Stimulated activated CD8-positive, alpha-beta memory T cell treated with anti-CD3 and anti-CD28 coated beads, Interleukin-12 subunit alpha, Interleukin-12 subunit beta, amount 100 ng/mL, for 1 hour (primary cell): Measurements from ENCODE around the gene SERGEF.

ENCODE experiments used
- DNase-seq: peaks from one replicate; pipeline ENCODE4 v3.0.0-alpha.2; 2020; ENCODE audit warnings: low read depth

SERGEF gene

GRCh38 chr11:17770048-17770652 is 242.7 kb downstream of the SERGEF start:
- no peak for DNase-seq

- no peak for DNase-seq
These were observed 243.6 kb downstream of the SERGEF start for GRCh38 chr11:17769218-17769617.

DNA sequence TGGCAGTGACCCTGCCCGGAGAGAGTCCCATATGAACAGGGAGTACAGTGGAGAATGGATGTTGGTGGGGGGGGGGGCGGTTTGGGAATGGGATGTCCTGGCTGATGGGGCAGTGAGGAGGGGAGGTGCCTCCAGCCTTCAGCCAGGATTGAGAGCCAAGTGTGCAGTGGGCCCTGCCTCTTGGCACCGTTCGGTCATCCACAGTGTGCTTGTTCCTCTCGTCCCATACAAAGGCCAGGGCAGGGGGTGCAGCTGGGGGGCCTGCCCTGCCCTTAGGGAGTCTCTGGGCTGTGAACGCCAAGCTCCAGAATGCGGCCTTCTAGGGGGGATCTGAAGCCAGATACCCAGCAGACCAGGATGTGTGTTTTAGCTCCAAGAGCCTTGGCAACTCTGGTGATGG is 244.3 kb downstream of the SERGEF start:
- DNase-seq: no peak

DNA sequence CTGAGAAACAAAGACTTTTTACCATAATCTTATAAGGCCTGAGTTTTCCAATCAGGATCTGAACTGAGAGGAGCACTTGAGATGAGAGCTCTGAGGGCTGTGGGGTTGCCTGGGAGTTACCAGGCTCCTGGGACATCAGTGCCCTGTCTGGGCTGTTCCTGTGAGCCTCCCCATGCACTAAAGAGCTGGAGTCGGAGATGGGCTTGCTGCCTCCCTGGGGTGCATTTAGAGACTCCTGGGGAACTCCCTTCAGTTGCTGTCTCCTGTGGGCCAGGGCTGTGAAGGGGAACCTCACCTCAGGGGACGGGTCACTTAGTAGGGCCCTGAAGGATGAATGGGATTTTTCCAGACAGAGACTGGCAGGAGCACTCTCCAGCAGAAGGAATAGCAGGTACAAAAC is 244.9 kb downstream of the SERGEF start:
- DNase-seq: no peak

- no peak for DNase-seq
These were observed 245.5 kb downstream of the SERGEF start for GRCh38 chr11:17767301-17767885.

DNA sequence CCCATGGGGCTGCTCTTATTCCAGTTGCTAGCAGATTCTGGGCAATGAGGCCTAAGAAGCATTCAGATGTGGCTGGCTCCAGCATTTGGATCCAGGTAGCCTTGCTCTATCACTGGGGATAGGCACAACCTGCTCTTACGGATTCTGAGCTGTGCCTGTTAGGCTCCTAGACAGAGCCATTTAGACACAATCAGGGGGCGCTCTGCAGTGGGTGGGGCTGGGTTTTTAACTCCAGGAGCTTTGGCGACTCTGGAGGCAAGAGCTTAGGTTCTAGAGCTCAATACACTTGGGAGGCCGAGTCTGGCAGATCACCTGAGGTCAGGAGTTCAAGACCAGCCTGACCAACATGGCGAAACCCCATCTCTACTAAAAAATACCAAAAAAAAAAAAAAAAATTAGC is 246.3 kb downstream of the SERGEF start:
- DNase-seq: no peak

GRCh38 chr11:17766073-17766359 is 246.8 kb downstream of the SERGEF start:
- DNase-seq: no peak

- no peak for DNase-seq
These were observed 247.3 kb downstream of the SERGEF start for GRCh38 chr11:17765356-17766072.

DNA sequence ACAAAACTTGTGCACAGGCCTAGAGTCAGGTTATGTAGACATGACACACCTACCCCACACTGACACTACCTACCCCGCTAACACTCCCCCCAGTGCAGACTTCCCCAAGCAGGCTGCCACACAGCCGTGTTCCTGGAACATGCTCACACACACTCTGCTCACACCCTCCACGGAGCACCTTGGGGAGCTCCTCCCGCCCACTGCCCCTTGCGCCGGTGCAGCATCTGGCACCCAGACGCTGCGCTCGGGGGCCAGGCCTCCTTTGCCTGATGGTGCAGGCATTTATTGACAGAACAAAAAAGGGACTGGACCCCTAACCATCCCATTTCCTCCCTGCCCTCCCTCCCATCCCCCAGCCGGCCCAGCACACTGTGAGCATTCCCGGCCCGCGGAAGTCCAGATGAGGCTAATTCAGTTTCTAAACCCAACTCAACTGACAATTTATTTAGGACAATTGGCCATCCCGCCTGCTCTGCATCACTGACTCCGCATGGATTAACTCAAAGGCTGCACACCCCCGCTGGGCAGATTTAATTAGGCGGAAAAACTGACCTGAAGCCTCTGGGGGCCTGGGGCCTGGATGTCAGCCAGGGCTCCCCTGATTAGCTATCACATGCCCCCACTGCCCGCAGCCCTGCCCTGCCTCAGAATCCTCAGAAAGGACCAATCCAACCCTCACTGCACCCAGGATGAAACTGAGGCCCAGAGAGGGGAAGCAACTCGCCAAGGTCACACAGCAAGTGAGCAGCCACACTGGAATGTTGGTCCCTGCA is 248.2 kb downstream of the SERGEF start:
- DNase-seq: no peak

DNA sequence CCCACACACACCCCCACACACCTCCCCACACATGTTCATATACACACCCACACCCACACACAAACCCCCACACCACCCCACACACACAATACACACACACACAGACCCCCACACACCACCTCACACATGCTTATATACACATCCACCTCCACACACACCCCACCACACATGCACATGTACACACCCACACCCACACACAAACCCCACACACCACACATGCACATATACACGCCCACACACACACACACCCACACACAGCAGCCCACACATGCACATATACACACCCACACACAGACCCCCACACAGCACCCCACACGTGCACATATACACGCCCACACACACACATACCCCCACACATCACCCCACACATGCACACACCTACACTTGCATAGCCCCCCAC is 249.1 kb downstream of the SERGEF start:
- DNase-seq: no peak

GRCh38 chr11:17763244-17763643 is 249.6 kb downstream of the SERGEF start:
- DNase-seq: no peak

DNA sequence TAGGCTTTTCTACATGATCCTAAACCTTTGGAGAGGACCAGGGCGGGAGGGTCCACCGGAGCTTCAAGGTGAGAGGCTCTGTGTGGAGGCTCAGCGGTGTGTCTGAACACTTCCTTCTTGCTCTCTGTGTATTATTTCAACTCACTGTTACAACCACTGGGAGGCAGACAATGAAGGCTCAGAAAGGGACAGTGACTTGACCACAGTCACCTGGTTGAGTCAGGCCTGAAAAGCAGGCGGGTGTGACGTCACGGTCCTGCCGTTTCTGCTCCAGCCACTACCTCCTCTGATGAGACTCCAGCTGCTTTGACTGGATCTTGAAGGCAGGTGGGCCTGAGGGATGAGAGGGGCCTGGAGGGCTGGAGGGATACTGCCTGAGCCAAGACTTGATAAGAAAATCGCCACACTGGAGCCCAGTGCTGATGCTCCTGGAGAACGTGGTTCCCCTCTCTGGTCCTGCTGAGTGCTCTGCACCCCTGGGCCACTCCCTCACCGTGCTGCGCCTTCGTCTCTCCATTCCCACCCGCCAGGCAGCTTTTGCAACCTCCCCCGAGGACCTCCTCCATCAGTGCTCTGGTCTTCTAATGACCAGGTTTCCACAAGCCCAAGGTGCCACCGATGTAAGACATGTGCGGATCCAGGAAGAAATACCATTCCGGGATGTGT is 250.4 kb downstream of the SERGEF start:
- DNase-seq: no peak

DNA sequence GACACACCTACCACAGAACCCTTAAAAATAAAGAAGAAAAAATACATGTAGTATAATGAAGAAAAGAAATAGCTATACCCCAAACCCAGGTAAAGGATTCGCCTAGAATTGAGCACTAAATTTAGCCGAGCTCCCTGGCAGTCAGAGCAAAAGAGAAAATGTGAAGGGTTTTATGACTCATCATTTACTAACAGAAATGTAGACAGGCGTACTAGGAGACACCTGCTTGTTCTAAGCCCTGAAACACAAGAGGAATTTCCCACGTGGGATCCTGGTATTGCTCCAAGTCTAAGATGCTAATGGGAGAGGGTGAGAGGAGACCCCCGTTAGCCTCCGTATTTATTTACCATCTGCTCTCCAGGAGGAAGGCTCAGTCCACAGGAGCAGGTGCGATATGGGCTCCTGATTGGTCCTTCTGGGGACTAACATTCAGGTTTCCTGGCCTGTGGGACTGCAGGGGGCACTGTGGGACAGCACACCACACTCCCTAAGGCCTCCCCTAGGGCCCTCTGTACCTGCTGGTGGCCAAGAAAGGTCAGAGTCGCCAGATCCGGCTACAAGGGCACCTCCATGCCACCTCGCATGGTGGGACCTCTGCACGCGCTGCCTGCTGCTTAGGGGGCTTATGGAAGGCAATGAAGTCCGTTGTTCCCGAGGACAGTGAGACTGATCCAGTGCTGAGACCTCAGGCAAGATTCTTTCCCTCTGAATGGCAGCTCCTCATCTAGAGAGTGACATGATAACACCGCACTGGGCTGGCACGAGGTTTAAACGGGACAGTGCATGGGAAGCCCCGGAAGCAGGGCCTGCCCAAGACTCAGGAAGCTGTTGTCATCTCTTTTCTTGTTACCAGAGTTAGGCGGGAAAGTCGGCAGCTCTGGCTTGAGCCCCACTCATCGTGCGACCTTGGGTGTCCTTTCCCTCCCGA is 252.5 kb downstream of the SERGEF start:
- no peak for DNase-seq

GRCh38 chr11:17755891-17756290 is 257.0 kb downstream of the SERGEF start:
- no peak for DNase-seq

DNA sequence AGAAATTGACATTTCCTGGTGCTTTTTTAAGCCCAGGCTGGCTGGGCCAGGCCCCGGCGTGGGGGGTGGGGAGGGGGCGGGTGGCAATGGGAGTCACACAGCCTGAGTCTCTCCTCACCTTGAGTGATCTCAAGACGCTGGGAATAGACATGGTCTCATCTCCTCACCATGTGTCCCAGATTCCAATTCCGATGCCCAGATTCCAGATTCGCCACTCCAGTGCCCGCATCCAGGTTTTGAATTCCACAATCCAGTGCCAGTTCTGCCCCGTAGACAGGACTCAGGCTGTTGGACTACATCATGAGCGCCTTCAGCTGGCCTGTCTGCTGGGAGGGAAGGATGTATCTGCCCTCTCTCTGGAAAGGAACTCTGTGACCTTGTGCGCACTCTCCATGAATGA is 259.2 kb downstream of the SERGEF start:
- no peak for DNase-seq

DNA sequence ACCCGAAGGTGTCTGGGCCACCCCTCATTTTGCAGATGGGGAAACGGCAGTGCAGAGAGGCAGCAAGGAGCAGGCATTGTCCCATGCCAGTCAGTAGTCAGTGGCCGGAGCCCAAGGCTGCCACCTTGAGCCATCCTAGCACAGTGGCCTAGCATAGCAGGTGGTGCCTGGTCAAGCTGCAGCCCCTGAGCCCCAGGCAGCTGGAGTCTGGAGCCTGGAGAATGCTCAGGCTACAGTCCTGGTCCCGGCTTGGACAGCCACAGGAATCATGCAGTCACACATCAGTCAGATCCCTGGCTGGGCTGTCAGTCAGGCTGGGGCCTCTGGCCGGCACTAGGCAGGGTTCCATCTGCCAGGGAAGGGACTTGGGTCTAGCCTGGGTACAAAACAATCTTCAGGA is 259.7 kb downstream of the SERGEF start:
- DNase-seq: no peak

DNA sequence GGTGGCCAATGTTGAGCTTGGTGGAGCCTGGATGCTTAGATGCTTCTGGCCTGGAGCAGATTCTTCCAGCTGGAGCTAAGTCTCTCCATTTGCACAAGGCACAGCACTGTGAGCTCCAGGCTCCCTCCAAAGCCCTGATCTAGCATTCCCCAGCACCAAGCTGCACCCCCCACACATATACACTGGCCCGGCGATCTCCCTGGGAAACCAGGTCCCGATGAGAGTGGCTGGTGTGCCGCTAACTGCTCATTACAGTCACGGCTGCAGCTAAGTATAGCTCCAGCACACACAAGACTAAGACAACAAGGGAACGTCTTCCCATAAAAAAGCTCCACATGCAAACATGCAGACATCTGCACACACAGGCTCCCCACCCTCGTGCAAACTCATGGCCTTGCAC is 260.7 kb downstream of the SERGEF start:
- DNase-seq: no peak

DNA sequence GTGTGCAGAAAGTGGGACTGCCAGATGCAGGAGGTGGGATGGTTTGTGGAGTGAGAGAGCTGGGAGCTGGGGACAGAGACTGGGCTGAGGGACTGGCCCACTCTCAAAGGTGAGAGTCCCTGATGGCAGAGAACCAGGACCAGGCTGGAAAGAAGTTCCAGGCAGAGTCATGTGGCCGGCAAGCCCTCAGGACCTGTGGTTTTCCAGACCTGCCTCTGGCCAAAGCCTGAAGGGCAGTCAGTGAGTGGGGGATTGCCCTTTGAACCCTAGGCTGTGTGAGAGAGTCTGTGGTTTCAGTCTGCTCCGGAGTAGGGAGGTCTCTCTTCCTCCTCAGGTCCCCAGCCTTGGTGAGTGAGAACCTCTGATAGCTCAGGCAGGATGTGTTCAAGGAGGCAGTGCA is 261.3 kb downstream of the SERGEF start:
- DNase-seq: no peak

GRCh38 chr11:17750801-17751165 is 262.1 kb downstream of the SERGEF start:
- DNase-seq: no peak

GRCh38 chr11:17750013-17750800 is 262.6 kb downstream of the SERGEF start:
- no peak for DNase-seq
